GM19351 (cell line): ENCODE measurements around the gene AUH.
A peak's percentile ranks its signal among the peaks of the same experiment; 100 is the strongest.

Experiments
- ATAC-seq: cut with Tn5 transposase; IDR thresholded peaks from one replicate; pipeline ENCODE4 v1.9.1; 2021; ENCODE audit warnings: mild to moderate bottlenecking, moderate library complexity; ENCODE audit not compliant: unreplicated experiment

AUH gene

DNA sequence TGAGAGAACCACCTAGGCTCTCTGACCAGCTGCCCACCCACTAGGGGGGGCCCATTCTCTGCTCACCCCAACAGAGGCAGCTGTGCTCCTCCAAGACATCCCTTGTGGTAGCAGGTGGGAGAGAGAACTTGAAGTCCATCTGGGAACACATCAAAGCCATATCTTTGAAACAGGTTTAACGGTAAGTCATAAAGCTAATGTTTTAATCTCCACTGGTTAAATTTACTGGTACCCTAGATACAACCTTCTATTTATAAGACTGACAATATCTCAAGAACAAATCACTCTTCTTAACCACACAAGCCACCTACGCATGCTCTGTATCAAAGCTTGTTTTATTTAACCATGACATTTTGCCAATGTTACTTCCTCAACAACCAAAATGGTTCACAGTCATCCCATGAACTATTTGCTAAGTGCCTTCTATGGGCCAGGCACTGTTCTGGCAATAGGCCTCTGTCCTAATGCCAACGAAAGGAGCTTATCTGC, 20.4 kb downstream of the AUH start:
- ATAC-seq: no peak

DNA sequence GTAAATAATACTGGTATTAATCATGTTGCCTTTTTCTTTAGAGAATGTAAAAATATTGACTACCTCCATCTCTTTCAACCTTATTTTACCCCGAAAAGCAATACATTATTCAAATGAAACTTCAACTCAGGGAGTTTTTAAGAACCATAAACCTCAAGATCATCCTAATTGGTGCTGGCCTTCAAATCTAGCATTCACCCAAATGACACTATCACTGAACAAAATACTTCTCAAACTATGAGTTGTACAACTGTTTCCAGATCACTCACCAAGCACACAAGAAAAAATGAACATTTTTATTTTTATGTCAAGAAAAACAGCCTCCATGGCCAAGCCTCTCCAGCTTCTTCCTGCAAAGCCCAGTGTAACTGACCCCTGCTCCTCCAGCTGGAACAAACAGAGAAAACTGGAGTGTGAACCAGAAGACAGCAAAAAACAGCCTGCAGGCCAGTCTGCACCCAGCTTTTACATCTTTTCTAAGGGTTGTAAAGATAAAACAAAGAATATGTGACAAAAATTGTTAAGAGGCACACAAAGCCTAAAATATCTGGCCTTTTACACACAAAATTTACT, 21.2 kb downstream of the AUH start:
- no peak for ATAC-seq

DNA sequence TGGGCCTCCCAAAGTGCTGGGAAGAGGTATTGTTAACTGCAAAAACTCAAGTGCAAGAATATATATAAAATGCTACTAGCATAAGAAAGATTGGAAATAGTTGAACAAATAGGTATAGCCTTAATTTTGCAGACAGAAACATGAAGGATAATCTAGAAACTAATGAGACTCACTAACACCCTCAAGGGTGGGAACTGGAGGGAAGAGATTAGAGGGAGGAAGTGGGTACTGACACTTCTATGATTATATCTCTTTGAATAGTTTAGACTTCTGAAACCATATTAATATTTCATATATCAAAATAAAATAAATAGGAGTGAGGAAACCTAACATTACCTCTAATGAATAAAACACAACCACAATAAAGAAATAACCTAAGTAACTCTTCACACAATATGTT, 23.0 kb downstream of the AUH start:
- ATAC-seq: no peak

GRCh38 chr9:91336786-91337185, 24.9 kb downstream of the AUH start:
- ATAC-seq: no peak

GRCh38 chr9:91334053-91334452, 27.7 kb downstream of the AUH start:
- no peak for ATAC-seq

- no peak for ATAC-seq
Measured at GRCh38 chr9:91333551-91333950, 28.2 kb downstream of the AUH start.

DNA sequence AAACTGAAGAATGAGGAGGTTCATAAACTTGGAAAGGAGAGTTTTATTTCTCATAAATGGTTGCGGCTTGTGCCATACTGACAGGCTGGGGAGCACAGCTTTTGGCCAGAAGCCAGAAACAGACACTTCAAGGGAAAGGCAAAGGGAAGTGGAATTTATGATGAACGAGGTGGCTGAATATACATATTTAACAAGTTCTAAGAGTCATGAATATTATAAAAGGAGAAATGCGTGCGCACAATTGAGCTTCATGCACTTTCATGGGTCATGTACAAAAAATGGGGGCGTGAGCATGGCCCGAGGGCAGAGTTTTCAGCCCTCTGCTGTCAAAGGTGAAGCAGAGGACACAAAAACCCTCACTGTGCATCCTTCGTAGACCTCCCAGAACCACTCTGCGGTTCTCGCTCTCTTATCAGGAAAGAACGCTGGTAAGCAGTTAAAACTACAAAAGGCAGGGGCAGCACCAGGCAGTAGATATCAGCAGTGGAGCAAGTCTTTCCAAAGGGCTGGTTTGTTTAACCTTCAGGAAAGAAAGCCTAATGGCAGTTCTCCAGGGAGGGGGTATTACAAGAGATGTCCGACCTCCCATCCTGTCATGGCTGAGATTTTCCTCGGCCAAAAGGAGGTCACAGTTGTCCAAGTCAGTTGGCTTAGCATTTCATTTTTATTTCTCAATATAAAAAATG, 29.0 kb downstream of the AUH start:
- ATAC-seq: no peak

GRCh38 chr9:91331849-91332248, 29.9 kb downstream of the AUH start:
- no peak for ATAC-seq

- ATAC-seq: no peak
Measured at GRCh38 chr9:91328186-91328585, 33.5 kb downstream of the AUH start.

DNA sequence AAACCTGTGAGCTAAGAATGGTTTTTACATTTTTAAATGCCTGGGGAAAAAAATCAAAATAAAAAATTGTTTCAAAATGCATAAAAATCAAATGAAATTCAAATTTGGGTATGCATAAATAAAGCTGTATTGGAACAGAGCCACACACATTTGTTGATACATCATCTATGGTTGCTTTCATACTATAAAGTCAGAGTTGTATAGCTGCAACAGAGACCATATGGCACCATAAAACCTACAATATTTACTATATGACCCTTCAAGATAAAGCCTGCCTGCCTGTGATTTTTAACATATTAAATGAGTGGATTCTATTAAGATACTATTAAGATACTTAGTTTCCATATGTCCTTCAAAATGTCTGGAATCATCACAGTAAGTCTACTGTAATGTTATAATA, 40.0 kb downstream of the AUH start:
- no peak for ATAC-seq

- no peak for ATAC-seq
Measured at GRCh38 chr9:91320299-91320698, 41.4 kb downstream of the AUH start.

- ATAC-seq: no peak
Measured at GRCh38 chr9:91316093-91316492, 45.6 kb downstream of the AUH start.

- no peak for ATAC-seq
Measured at GRCh38 chr9:91315191-91315590, 46.5 kb downstream of the AUH start.

DNA sequence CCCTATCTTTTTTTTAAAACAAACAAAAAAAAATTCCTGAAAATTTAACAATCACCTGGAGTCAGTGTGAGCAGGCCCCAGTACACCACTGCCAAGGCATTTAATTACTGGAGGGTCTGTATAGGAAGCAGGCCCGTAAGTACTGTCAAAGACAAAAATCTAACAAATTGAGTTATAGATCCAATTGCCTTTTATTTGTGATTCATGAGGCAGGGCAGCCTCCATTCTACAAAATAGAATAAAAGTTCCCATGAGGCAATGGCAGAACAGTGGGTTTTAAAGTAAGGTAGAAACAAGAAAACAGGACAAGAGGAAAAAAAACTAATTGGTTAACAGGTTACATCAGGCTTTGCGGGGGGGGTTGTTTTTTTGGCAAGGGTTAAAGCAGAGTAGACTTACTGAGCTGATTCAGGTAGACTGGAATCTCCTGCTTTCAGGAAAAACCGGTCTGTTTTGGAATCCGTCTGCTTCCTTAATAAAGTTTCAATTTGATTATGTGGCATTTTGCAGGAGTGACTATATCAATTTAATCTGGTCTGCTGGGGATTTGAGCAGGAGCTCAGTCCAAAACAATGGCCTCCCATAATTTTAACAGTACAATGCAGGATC, 48.9 kb downstream of the AUH start:
- no peak for ATAC-seq

- no peak for ATAC-seq
Measured at GRCh38 chr9:91310037-91310436, 51.7 kb downstream of the AUH start.

GRCh38 chr9:91308191-91308590, 53.5 kb downstream of the AUH start:
- ATAC-seq: no peak

DNA sequence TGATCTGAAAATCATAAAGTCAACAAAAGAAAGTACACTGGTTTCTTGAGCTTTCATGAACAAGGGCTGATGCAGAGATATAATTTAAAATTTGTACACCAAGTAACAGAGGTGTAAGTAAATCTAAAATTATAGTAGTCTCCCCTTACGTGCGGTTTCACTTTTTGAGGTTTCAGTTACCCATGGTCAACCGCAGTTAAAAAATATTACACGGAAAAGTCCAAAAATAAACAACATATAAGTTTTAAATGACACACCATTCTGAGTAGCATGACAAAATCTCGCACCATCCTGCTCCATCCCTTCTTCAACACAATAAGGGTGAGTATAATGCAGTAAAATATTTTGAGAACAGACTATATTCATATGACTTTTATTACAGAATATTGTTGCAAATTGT, 54.4 kb downstream of the AUH start:
- peak; percentile 82 for ATAC-seq

- ATAC-seq: no peak
Measured at GRCh38 chr9:91306296-91306630, 55.5 kb downstream of the AUH start.

DNA sequence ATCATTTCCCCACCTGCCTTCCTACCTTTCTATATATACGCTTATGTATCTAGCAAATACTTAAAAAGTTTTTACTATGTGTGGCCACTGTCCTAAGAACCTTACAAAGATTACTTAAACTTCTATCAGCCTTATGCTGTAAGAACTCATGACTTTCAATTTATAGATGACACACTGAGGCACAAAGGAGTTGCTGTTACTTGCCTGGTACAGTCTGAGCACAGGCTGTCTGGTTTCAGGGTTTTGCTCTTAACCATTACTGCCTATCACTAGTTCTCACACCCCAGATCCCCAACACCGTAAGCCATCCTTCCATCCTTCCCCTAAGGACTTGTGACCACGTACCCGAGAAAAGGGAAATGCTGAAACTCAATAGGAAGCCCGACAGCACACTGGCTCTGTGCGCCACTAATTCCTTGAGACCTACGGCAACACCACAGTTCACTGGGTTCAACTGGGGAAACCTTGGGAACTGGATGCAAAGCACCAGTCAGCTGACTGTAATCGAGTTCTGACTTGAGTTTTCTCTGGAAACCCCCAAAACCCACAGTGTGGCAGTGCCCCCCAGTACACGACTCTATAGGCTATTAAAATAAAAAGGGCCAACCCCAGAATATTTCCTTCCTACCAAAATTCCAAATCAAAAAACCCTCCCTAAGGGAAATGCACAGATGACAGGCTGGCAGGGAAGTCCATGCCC, 56.0 kb downstream of the AUH start:
- ATAC-seq: no peak

DNA sequence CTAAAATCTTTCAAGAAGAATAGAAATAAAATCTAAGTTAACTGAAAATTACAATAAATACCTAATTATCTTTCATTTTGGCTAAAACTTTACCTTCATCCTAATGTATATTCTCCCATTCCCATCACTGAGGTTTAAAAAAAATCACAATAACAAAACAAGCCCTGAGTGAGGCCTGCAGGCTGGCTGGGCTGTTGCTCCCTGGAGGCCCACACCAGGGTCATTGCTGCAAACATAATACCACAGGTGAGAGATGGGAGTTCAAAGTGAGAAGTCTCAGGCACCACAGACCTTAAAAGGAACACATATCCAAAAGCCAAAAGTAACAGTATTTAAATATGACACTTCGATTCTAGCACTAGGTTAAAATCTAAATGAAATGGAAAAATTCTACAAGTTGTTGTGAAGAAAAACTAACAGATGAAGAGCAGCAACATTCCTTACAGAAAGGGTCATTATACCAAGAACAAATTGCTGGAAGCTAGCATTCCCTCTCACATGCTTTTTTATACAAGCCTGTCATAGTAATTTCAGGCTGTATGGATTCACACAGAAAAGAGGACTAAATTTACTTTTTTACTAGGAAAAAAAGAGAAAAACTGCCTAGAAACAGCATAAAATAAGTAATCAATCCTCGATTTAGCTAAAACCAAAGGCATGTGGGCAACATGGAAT, 57.8 kb downstream of the AUH start:
- no peak for ATAC-seq

- ATAC-seq: no peak
Measured at GRCh38 chr9:91302831-91303230, 58.9 kb downstream of the AUH start.
